KOPT-K1 (cell line): ENCODE results near the gene EFNA4.

Source experiments
- H3K27ac ChIP-seq: fragments of 200-600 bp; sonication (generic); 2 replicates; pipeline ENCODE4 v1.5.1; 2016; ENCODE audit warnings: antibody characterized with exemption, mild to moderate bottlenecking, low read depth, low read length; ENCODE audit not compliant: poor library complexity, severe bottlenecking
- H3K36me3 ChIP-seq: fragments of 200-600 bp; sonication (generic); 2 replicates; pipeline ENCODE4 v1.5.1; 2017; ENCODE audit warnings: antibody characterized with exemption, mild to moderate bottlenecking, low read length, moderate library complexity; ENCODE audit not compliant: insufficient read depth
- H3K9me3 ChIP-seq: fragments of 200-600 bp; sonication (generic); 2 replicates; pipeline ENCODE4 v1.5.1; 2017; ENCODE audit warnings: antibody characterized with exemption, low read length, mild to moderate bottlenecking; ENCODE audit not compliant: insufficient read depth, poor library complexity, severe bottlenecking

Gene EFNA4

GRCh38 chr1:155042789-155043188 is 20.8 kb upstream of the EFNA4 start:
- Histone ChIP-seq H3K36me3 (no peaks in the 10 kb centered on the region), H3K27ac (no peak overlapping the region), H3K9me3 (no peaks in the 10 kb centered on the region)

GRCh38 chr1:155043301-155043702 is 20.2 kb upstream of the EFNA4 start:
- Histone ChIP-seq H3K36me3 (no peaks in the 10 kb centered on the region), H3K27ac (no peak overlapping the region), H3K9me3 (no peaks in the 10 kb centered on the region)

DNA sequence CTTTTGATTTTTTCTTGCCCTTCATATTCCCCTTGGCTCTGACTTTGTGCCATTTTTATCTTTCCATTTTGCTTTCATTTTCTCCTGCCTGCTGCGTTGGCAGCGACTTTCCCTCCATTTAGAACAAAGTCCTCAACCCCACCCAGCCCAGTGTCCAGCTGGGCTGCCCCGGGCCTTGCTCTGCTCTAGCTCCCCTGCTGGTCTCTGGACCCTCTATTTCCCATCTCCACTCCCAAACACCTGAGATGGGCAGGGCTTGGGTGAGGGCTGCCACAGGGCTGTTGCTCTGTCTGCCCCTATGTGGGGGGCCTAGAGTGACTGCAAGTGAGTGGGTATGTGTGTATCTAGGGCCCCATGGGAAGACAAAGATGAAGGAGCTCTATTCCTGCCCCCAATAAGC is 19.7 kb upstream of the EFNA4 start:
- no peaks in the 10 kb centered on the region for H3K9me3 ChIP-seq
- H3K36me3 ChIP-seq = no peaks in the 10 kb centered on the region
- H3K27ac ChIP-seq = no peak overlapping the region

GRCh38 chr1:155044365-155044764 is 19.2 kb upstream of the EFNA4 start:
- Histone ChIP-seq H3K27ac (no peak overlapping the region), H3K9me3 (no peaks in the 10 kb centered on the region)

DNA sequence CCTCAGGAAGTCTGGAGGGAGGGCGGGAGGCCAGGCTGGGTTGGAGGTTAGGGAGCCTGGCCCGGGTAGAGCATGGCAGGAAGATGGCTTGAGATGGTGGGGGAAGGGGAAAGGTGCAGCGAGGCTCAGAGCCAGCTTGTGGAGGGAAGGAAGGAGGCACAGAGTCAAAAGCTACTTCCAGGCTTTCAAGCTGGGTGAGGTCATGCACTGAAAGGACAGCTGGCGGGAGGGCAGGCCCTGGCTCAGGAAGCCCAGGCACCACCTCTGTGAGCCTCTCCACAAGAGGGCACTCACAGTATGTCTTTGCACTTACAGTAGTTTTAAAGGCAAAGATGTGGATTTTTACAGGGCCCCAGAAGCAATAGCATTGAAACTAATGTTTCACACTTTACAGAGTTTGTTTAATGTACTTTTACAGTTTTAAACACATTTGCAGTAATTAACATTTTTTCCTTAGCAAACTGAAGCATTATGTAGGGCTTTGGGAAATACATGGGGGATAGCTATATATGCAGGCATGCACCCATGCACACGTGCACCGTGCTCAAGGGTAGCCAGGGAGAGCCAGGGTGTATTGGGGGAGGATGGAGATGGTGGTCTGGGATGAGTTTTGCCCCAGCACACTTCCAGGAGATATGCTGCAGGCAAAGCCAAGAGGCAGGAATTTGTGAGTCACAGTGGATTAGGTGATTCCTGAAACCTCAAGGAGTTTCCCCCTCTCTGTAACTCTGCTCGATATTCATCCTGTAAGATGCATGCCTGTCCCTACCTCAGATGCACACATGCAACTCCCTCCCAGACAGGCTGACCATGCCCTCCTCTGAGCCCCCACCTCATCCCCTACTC is 18.5 kb upstream of the EFNA4 start:
- H3K27ac ChIP-seq = no peak overlapping the region
- H3K36me3 ChIP-seq = no peaks in the 10 kb centered on the region

More at GRCh38 chr1:155044365-155044764, 19.2 kb upstream of the EFNA4 start:
- no peaks in the 10 kb centered on the region for H3K36me3 ChIP-seq

GRCh38 chr1:155048449-155049334 is 14.8 kb upstream of the EFNA4 start:
- H3K27ac ChIP-seq = no peak overlapping the region
- H3K36me3 ChIP-seq = no peaks in the 10 kb centered on the region
- no peaks in the 10 kb centered on the region for H3K9me3 ChIP-seq

More for the DNA sequence above, 18.5 kb upstream of the EFNA4 start:
- no peaks in the 10 kb centered on the region for H3K9me3 ChIP-seq

- no peaks in the 10 kb centered on the region for H3K36me3 ChIP-seq
Measured at GRCh38 chr1:155049651-155050559, 13.6 kb upstream of the EFNA4 start.

GRCh38 chr1:155050560-155051341 is 12.8 kb upstream of the EFNA4 start, which contains the start of gene ADAM15:
Gene ADAM15, plus strand, starts transcription at chr1:155051316. Its CDS starts 71 bp downstream, at chr1:155051387.
- Histone ChIP-seq H3K27ac (no peak within 1 kb of the TSS), H3K9me3 (no peaks in the 10 kb centered on the region), H3K36me3 (no peaks in the 10 kb centered on the region)

More at GRCh38 chr1:155049651-155050559, 13.6 kb upstream of the EFNA4 start:
- Histone ChIP-seq H3K9me3 (no peaks in the 10 kb centered on the region), H3K27ac (no peak overlapping the region)

DNA sequence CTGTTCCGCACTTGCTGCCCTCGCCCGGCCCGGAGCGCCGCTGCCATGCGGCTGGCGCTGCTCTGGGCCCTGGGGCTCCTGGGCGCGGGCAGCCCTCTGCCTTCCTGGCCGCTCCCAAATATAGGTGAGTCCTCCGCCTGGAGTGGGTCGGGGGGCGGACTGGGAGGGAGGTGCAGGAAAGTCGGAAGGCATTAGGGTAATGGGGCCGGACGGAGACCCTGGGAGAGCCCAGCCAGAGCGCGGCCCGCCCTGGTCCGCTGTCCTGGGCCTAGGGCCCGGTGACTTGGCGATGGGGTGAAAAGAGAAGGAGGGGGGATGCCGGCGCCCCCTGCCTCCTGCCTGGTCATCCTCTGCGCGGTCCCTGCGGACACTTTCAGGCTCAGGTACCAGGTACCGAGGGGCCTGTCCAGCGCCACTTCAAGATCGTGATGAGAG is 12.2 kb upstream of the EFNA4 start:
- H3K9me3 ChIP-seq = no peaks in the 10 kb centered on the region
- H3K27ac ChIP-seq = no peak overlapping the region
- H3K36me3 ChIP-seq = no peaks in the 10 kb centered on the region

GRCh38 chr1:155051777-155052398 is 11.7 kb upstream of the EFNA4 start:
- no peak overlapping the region for H3K27ac ChIP-seq
- H3K9me3 ChIP-seq = no peaks in the 10 kb centered on the region
- H3K36me3 ChIP-seq = no peaks in the 10 kb centered on the region

GRCh38 chr1:155052439-155053395 is 10.8 kb upstream of the EFNA4 start:
- Histone ChIP-seq H3K36me3 (no peaks in the 10 kb centered on the region), H3K9me3 (no peaks in the 10 kb centered on the region), H3K27ac (no peak overlapping the region)

- H3K9me3 ChIP-seq = no peaks in the 10 kb centered on the region
- H3K36me3 ChIP-seq = no peaks in the 10 kb centered on the region
- no peak overlapping the region for H3K27ac ChIP-seq
Measured at GRCh38 chr1:155053531-155054105, 9.9 kb upstream of the EFNA4 start.
